Panc1 (cell line): ENCODE measurements around the gene RBM48. TPM values are rescaled to one million over a fixed set of nuclear protein-coding genes. Genes with fewer than 3 reads are reported as not detected.

Experiments
- ATAC-seq: fragments of 200-7000 bp; cut with Tn5 transposase; 2 replicates; pipeline ENCODE4 v1.9.1; 2020; ENCODE audit warnings: mild to moderate bottlenecking, moderate library complexity
- BruUV-seq: library from RNA; stranded (reverse); fragments of 400-500 nt; replicated peaks from 2 replicates; lab custom pipeline; 2021; lab: Mats Ljungman, UMichigan
- CTCF ChIA-PET: fragments of 300-600 bp; sonication (Branson Sonifier 250); formaldehyde crosslinking; loops from one replicate; lab custom pipeline; 2022; ENCODE audit warnings: antibody characterized with exemption; lab: Charles Lee
- POLR2A ChIA-PET: fragments of 300-600 bp; sonication (Branson Sonifier 250); formaldehyde crosslinking; loops from one replicate; lab custom pipeline; 2022; ENCODE audit warnings: antibody characterized with exemption; lab: Charles Lee
- DNase-seq: peaks from one replicate; pipeline ENCODE4 v3.0.0-alpha.2; 2010; ENCODE audit warnings: low read depth, low spot score
- H3K27ac ChIP-seq: 2 replicates; pipeline ENCODE4 v1.5.1; 2011; ENCODE audit warnings: mild to moderate bottlenecking, low read length, inconsistent platforms
- H3K27me3 ChIP-seq: fragments of 200-500 bp; sonication (Bioruptor generic); 2 replicates; pipeline ENCODE4 v1.6.0; 2014; ENCODE audit warnings: low read length, inconsistent platforms; ENCODE audit not compliant: control insufficient read depth, insufficient read depth
- H3K36me3 ChIP-seq: fragments of 200-500 bp; sonication (Bioruptor generic); 2 replicates; pipeline ENCODE4 v1.5.1; 2014; ENCODE audit warnings: inconsistent platforms, mild to moderate bottlenecking, low read length, moderate library complexity; ENCODE audit not compliant: control insufficient read depth, insufficient read depth
- H3K4me1 ChIP-seq: 2 replicates; pipeline ENCODE4 v1.5.1; 2011; ENCODE audit warnings: inconsistent platforms, mild to moderate bottlenecking, low read length, moderate library complexity; ENCODE audit not compliant: control insufficient read depth, insufficient read depth
- H3K4me3 ChIP-seq, 2 experiments: 2 replicates each; pipeline ENCODE4 v1.5.1; 2011 to 2012; ENCODE audit warnings: low read depth in 2 of 2, low read length in 2 of 2, mild to moderate bottlenecking in 2 of 2, inconsistent platforms in 1 of 2, moderate library complexity in 1 of 2
- H3K9me3 ChIP-seq: fragments of 200-500 bp; sonication (Bioruptor generic); 2 replicates; pipeline ENCODE4 v1.5.1; 2014; ENCODE audit warnings: low read depth, mild to moderate bottlenecking, inconsistent platforms, low read length, moderate library complexity; ENCODE audit not compliant: control insufficient read depth, insufficient read depth
- CTCF ChIP-seq: fragments of 450-650 bp; IDR thresholded peaks from 2 replicates; pipeline ENCODE4 v1.5.1; 2017; ENCODE audit warnings: mild to moderate bottlenecking
- POLR2AphosphoS5 ChIP-seq: IDR thresholded peaks from 2 replicates; pipeline ENCODE4 v1.6.1; 2012; ENCODE audit warnings: mild to moderate bottlenecking, low read depth, low read length, moderate library complexity
- REST ChIP-seq, 2 experiments: IDR thresholded peaks; 2 replicates each; pipeline ENCODE4 v1.6.1; 2011 to 2012; ENCODE audit warnings: low read depth in 2 of 2, control low read depth in 1 of 2, low read length in 1 of 2, mild to moderate bottlenecking in 1 of 2, moderate library complexity in 1 of 2; ENCODE audit not compliant: insufficient read depth in 1 of 2
- SIN3A ChIP-seq: IDR thresholded peaks from 2 replicates; pipeline ENCODE4 v1.6.1; 2012; ENCODE audit warnings: low read depth, mild to moderate bottlenecking, low read length, moderate library complexity, borderline replicate concordance; ENCODE audit not compliant: insufficient read depth
- TCF7L2 ChIP-seq: IDR thresholded peaks from 2 replicates; pipeline ENCODE4 v1.6.1; 2011; ENCODE audit warnings: mild to moderate bottlenecking, low read depth, low read length, inconsistent platforms
- in situ Hi-C: cut with HindIII; loops from 2 replicates; pipeline ENCODE4 v1.10.0; 2016; ENCODE audit warnings: low sequenced_read_pairs, low pct_unique_long_range_greater_than_20kb
- intact Hi-C: fragments of 100-400 bp; cut with micrococcal nuclease; formaldehyde crosslinking; loops from one replicate; pipeline ENCODE4 v1.10.0; 2022; ENCODE audit not compliant: unreplicated experiment
- total RNA-seq: library from RNA; stranded (reverse); gene quantifications from one replicate; pipeline ENCODE4 v1.2.1, GENCODE V29; 2021; ENCODE audit not compliant: unreplicated experiment

Gene RBM48
- total RNA-seq, 1 experiment from 2014 or later = 10.1 TPM

- CTCF ChIA-PET = no interaction called here
- H3K27me3 ChIP-seq = no peaks in the 10 kb centered on the region
- no peaks in the 10 kb centered on the region for H3K4me1 ChIP-seq
- no peaks in the 10 kb centered on the region for H3K9me3 ChIP-seq
- no peak for TF ChIP-seq CTCF
- TF ChIP-seq POLR2AphosphoS5 = no peak
- TF ChIP-seq TCF7L2 = no peak
- H3K4me3 ChIP-seq = no peak overlapping the region
- BruUV-seq = no TSS peak
- ATAC-seq (no peak), DNase-seq (no peak)
- peaks cover 12% of the 10 kb centered on the region; the same call in 1 of the 2 replicates for H3K36me3 ChIP-seq
- no peak overlapping the region for H3K27ac ChIP-seq
- intact Hi-C loops = no loop called here
- POLR2A ChIA-PET = interaction anchor here (0.6 kb wide), 1 partner anchor 425 kb away, joined by 5 read pairs; no protein-coding TSS in a partner anchor
- in situ Hi-C loops = no loop called here
These were observed 29.3 kb downstream of the RBM48 start for GRCh38 chr7:92557808-92558362.

- ATAC-seq = no peak
- no peak for TF ChIP-seq CTCF
- TF ChIP-seq REST (IDR thresholded peaks at IDR 0.05; ENCODE audit: insufficient read depth in 1 of 2, low read depth in 2 of 2, low read length in 1 of 2) = no peak
- no peak for TF ChIP-seq SIN3A
- no peak for TF ChIP-seq TCF7L2
- no peak for TF ChIP-seq POLR2AphosphoS5
These were observed 32.0 kb downstream of the RBM48 start for GRCh38 chr7:92560602-92561001.

More at GRCh38 chr7:92560602-92561001, 32.0 kb downstream of the RBM48 start:
- ChIA-PET CTCF (no interaction called here), POLR2A (no interaction called here)
- in situ Hi-C loops (no loop called here), intact Hi-C loops (no loop called here)
- H3K27ac ChIP-seq = no peak overlapping the region
- no TSS peak for BruUV-seq
- no peak for DNase-seq
- H3K4me3 ChIP-seq = no peak overlapping the region
- H3K4me1 ChIP-seq = no peaks in the 10 kb centered on the region
- H3K9me3 ChIP-seq = no peaks in the 10 kb centered on the region
- H3K27me3 ChIP-seq = no peaks in the 10 kb centered on the region
- H3K36me3 ChIP-seq = peaks cover 13% of the 10 kb centered on the region; the same call in 1 of the 2 replicates
